Measurements from ENCODE around the gene SGIP1.

The SGIP1 gene

DNA sequence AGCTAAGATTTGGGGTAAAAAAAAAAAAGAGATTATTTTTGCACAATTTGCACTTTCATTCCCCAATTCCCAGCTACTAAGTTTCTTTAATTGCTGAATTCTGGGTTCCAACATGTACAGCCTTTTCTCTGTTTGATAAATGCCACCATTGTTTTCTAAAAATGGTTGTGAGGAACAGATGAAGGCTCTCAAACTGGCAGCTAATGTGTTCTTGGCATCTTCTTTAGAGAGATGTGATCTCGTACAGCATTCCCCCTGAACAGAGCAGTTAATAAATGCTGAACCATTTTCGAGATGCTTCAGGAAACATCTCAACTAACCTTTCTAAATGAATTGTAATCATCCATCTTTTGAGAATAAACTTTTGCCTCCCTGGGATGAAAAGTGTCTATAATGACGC lies 110.4 kb downstream of the SGIP1 start:
- Histone ChIP-seq H3F3A (ENCODE audit: insufficient read depth, low read length) (no peaks in the 10 kb centered on the region), H2AFZ (ENCODE audit: low read length) (no peak overlapping the region), H3K9me3 (ENCODE audit: low read length) (no peaks in the 10 kb centered on the region), H3K4me3 (ENCODE audit: low read depth, low read length, poor library complexity, severe bottlenecking) (no peak overlapping the region), H3K4me2 (ENCODE audit: low read length) (no peak overlapping the region), H3K9me2 (ENCODE audit: low read depth, low read length) (no peaks in the 10 kb centered on the region), H3K9ac (ENCODE audit: low read length) (no peak overlapping the region), H3K4me1 (ENCODE audit: insufficient read depth, low read length, severe bottlenecking) (peaks cover 9% of the 10 kb centered on the region), H3K27me3 (ENCODE audit: insufficient read depth, low read length) (no peaks in the 10 kb centered on the region), H4K20me1 (ENCODE audit: insufficient read depth, low read length) (no peaks in the 10 kb centered on the region), H3K27ac (ENCODE audit: low read depth, low read length, poor library complexity, severe bottlenecking) (no peak overlapping the region), H3K79me2 (ENCODE audit: insufficient read depth, low read length) (no peaks in the 10 kb centered on the region), H3K36me3 (ENCODE audit: insufficient read depth, low read length) (no peaks in the 10 kb centered on the region)
- no peak for TF ChIP-seq EZH2 (IDR thresholded peaks at IDR 0.05; ENCODE audit: borderline replicate concordance, low read length)
- TF ChIP-seq, protein P1, sequence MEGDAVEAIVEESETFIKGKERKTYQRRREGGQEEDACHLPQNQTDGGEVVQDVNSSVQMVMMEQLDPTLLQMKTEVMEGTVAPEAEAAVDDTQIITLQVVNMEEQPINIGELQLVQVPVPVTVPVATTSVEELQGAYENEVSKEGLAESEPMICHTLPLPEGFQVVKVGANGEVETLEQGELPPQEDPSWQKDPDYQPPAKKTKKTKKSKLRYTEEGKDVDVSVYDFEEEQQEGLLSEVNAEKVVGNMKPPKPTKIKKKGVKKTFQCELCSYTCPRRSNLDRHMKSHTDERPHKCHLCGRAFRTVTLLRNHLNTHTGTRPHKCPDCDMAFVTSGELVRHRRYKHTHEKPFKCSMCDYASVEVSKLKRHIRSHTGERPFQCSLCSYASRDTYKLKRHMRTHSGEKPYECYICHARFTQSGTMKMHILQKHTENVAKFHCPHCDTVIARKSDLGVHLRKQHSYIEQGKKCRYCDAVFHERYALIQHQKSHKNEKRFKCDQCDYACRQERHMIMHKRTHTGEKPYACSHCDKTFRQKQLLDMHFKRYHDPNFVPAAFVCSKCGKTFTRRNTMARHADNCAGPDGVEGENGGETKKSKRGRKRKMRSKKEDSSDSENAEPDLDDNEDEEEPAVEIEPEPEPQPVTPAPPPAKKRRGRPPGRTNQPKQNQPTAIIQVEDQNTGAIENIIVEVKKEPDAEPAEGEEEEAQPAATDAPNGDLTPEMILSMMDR (IDR thresholded peaks at IDR 0.05; ENCODE audit: low read length) = no peak

DNA sequence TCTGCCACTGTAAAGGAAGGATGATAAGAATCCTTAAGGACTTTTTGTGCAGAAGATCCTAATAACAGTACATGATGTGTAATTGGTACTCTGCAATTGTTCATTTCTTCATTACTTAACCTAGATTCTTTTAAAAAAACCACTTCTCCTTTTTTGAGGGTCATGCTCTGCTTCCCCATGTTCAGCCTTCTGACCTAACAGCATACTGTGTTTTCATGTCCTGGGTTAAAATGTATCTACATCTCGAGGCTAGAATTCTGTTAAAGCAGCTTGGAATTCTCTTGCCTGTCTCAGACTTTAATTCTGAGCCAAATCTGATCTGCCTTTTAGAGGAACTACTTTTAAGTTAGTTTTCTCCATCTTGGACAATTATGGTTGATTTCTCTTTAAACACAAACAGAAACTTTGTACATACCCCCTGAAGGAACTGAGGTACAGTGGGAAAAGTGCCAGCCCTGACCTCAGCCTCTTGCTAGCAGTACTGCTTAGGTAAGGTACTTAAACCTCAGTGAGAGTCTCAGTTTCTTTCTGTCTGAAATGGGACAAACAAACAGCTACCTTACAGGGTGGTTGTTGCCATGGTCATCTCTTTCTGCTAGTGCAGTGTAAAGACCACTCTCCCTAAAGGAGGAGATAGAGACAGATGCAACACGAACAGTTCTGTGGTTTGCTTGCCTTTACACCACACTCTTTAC lies 115.1 kb downstream of the SGIP1 start:
- H3K79me2 ChIP-seq (ENCODE audit: insufficient read depth, low read length) = no peaks in the 10 kb centered on the region
- no peaks in the 10 kb centered on the region for H4K20me1 ChIP-seq (ENCODE audit: insufficient read depth, low read length)
- no peaks in the 10 kb centered on the region for H3K9me3 ChIP-seq (ENCODE audit: low read length)
- no peak overlapping the region for H3K4me3 ChIP-seq (ENCODE audit: low read depth, low read length, poor library complexity, severe bottlenecking)
- TF ChIP-seq, protein P1 (IDR thresholded peaks at IDR 0.05; ENCODE audit: low read length) = no peak
- no peak for TF ChIP-seq EZH2 (IDR thresholded peaks at IDR 0.05; ENCODE audit: borderline replicate concordance, low read length)
- no peak overlapping the region for H2AFZ ChIP-seq (ENCODE audit: low read length)
- H3K4me1 ChIP-seq (ENCODE audit: insufficient read depth, low read length, severe bottlenecking) = peaks cover 14% of the 10 kb centered on the region
- H3K27me3 ChIP-seq (ENCODE audit: insufficient read depth, low read length) = no peaks in the 10 kb centered on the region
- no peaks in the 10 kb centered on the region for H3K9me2 ChIP-seq (ENCODE audit: low read depth, low read length)
- no peaks in the 10 kb centered on the region for H3K36me3 ChIP-seq (ENCODE audit: insufficient read depth, low read length)
- H3K4me2 ChIP-seq (ENCODE audit: low read length) = peak overlapping the region; percentile 4; the same call in 1 of the 2 replicates
- H3K9ac ChIP-seq (ENCODE audit: low read length) = no peak overlapping the region
- H3F3A ChIP-seq (ENCODE audit: insufficient read depth, low read length) = no peaks in the 10 kb centered on the region
- peak overlapping the region; percentile 8 for H3K27ac ChIP-seq (ENCODE audit: low read depth, low read length, poor library complexity, severe bottlenecking)

DNA sequence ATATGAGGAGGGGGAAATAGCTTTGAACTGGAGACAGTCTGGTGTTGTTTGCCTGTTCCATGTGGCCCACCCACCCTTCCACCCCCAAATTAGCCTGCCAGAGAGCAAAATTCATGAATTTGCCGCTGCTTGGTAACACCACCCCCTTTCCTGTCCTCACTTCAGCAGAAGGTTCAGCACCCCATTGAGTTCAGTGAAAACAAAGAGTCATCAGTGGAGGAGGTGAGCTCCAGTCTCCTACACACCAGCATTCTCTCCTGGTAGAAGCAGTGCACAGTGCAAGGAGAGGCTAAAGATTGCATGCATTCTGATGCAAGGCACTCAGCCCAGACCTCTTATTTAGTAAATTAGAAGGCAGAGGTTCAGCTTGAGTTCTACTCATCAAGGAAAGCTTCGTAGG lies 118.6 kb downstream of the SGIP1 start:
- H3K27me3 ChIP-seq (ENCODE audit: insufficient read depth, low read length) = no peaks in the 10 kb centered on the region
- no peaks in the 10 kb centered on the region for H3K36me3 ChIP-seq (ENCODE audit: insufficient read depth, low read length)
- peaks cover 14% of the 10 kb centered on the region for H3K4me1 ChIP-seq (ENCODE audit: insufficient read depth, low read length, severe bottlenecking)
- no peaks in the 10 kb centered on the region for H3K79me2 ChIP-seq (ENCODE audit: insufficient read depth, low read length)
- no peaks in the 10 kb centered on the region for H3K9me3 ChIP-seq (ENCODE audit: low read length)
- no peak overlapping the region for H3K4me3 ChIP-seq (ENCODE audit: low read depth, low read length, poor library complexity, severe bottlenecking)
- no peaks in the 10 kb centered on the region for H4K20me1 ChIP-seq (ENCODE audit: insufficient read depth, low read length)
- no peak overlapping the region for H3K27ac ChIP-seq (ENCODE audit: low read depth, low read length, poor library complexity, severe bottlenecking)
- H3K4me2 ChIP-seq (ENCODE audit: low read length) = no peak overlapping the region
- no peak overlapping the region for H2AFZ ChIP-seq (ENCODE audit: low read length)
- no peak for TF ChIP-seq EZH2 (IDR thresholded peaks at IDR 0.05; ENCODE audit: borderline replicate concordance, low read length)
- TF ChIP-seq, protein P1 (IDR thresholded peaks at IDR 0.05; ENCODE audit: low read length) = no peak
- H3K9ac ChIP-seq (ENCODE audit: low read length) = no peak overlapping the region
- H3K9me2 ChIP-seq (ENCODE audit: low read depth, low read length) = no peaks in the 10 kb centered on the region
- no peaks in the 10 kb centered on the region for H3F3A ChIP-seq (ENCODE audit: insufficient read depth, low read length)
